Measurements from ENCODE around the gene CFAP20DC.
"Not testable (repeated sequence)": the region's sequence is repeated elsewhere in the genome, so short reads cannot be mapped to it uniquely, and the experiment has no call there.

The CFAP20DC gene

GRCh38 chr3:59023612-59024011 is 26.2 kb downstream of the CFAP20DC start:
- DNase-seq (ENCODE audit: low read depth in 2 of 2): no peak

DNA sequence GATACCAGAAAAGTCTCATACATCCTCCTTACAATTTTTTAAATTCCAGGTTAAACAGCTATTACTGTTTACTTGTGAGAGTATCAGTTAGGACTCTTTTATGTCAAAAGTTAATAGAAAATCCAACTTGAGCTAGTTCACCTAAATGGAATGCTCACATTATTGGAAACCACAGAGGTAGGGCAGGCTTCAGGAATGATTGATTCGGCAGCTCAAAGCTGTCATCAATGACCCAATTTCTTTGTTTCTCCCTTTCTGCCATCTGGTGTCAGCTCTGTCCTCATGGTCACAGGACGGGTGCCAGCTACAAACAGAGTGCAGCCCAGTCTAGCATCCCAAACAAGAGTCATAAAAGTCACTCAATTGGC is 32.2 kb downstream of the CFAP20DC start:
- DNase-seq (ENCODE audit: low read depth in 2 of 2): no peak

GRCh38 chr3:59016930-59017616 is 32.8 kb downstream of the CFAP20DC start:
- DNase-seq (ENCODE audit: low read depth in 2 of 2): no peak

DNA sequence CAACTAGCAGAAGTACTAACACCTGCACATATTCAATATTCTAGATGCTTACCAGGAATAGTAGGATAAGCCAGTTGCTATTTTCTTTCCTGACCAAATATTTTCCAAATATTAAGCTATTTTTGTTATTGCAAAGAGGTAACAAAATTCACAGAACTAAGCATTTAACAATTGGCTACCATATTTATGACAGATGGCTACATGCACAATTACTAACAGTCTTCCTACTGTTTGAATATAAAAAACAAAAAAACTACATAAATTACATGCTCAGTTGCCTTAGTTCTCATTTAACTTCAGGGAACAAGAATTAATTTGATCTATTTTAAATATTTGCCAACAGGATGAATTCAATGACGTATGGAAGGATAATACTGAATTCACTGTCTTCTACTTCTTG is 36.2 kb downstream of the CFAP20DC start:
- DNase-seq (ENCODE audit: low read depth in 2 of 2): no peak

DNA sequence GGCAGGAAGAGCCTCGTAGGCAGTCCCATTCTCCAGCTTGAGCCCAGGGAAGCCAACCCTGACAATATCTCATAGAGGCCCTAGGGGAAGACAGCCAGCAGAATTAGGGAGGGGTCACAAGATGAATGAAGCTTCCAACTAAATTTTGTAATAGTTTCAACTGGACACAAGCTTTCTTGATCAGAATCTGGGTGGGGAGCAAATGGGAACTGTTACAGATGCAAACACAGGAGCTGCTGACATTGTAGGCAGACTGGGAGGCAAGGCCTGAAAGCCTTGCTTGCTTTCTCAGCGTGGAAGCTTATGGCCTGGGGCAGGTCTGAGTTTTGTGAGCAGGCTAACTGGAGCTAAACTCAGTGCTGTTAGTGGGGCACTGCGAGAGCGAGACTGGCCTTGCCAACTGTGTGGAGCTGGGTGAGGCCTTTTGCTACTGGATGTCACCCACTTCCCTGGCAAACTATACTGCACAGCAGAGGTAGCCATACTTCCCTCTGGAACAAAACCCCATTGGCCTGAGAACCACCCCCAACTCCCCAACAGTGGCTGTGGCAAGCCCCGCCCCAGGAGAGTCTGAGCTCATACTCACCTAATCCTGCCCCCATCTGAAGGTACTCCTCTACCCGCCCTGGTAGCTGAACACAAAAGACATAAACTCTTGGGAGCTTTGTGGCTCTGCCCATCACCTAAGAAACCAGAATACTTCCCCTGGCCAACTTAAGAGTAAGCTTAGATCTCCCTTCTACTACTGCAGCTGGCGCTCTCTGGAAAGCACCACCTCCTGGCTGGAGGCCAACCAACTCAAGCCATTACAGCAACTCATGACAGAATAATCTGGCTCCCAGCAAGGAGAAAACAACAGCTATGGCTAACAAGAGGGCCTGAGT is 42.9 kb downstream of the CFAP20DC start:
- no peak for DNase-seq (ENCODE audit: low read depth in 2 of 2)

DNA sequence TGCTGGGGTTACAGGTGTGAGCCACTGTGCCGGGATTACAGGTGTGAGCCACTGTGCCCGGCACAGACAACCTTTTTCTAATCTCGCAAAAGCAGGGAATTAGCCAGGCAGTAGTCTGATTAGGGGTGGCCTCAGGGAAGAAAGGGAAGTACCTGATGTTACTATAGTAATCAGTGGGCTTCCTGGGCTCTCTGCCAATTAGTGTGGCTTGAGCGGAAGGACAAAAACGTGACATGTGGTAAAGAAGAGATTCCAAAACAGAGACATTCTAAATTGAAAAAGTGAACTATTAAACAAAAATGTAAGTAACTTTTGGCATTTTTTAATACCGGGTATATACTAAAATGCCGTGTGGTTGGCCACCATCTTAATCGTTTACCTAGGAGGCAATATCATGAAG is 48.1 kb downstream of the CFAP20DC start:
- no peak for DNase-seq (ENCODE audit: low read depth in 2 of 2)

DNA sequence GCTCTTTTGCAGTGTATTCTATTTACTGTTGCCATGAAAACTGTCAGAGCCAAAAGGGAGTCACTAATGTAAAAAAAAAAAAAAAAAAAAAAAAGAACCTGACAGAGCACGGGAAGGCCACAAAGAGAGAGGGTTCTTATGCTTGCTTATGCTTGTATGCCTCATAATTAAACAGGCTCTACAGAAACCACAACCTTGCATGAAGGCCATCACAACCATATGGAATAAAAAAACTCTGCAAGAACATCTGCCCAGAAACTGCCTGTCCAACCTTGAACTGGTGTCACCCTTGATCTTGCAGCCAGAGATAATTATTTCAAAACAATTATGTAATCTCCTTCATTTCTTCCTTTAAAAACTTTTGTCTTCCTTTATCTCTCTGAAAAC is 50.1 kb downstream of the CFAP20DC start:
- DNase-seq (ENCODE audit: low read depth in 2 of 2): no peak

DNA sequence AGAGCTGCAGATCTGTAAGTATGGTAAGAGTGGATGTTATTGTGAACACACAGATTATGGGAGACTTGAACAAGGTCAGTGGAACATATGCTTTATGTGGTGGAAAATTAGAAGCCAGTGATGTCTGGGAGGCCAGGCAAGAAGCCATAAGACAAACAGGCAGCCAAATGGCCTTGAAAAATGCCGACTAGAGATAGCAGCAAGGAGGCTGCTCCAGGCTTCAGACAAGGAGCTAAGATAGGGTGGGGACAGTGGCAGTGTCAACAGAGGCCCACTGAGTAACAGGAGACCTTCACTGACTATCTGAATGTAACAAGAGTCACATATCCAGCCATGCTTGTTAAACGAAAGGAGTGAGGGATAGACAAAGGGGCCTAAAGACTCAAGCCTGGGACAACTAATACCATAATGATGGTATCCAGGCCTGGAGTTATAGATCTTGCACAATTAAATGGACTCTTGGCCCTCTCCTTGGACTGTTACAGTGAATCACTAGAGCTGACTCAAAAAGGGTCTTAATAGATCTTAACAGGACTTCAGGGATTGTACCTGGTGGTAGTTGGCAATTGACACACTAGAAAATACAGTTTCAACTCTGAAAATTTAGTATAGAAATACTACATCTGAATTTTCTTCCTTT is 50.6 kb downstream of the CFAP20DC start:
- DNase-seq (ENCODE audit: low read depth in 2 of 2): no peak

DNA sequence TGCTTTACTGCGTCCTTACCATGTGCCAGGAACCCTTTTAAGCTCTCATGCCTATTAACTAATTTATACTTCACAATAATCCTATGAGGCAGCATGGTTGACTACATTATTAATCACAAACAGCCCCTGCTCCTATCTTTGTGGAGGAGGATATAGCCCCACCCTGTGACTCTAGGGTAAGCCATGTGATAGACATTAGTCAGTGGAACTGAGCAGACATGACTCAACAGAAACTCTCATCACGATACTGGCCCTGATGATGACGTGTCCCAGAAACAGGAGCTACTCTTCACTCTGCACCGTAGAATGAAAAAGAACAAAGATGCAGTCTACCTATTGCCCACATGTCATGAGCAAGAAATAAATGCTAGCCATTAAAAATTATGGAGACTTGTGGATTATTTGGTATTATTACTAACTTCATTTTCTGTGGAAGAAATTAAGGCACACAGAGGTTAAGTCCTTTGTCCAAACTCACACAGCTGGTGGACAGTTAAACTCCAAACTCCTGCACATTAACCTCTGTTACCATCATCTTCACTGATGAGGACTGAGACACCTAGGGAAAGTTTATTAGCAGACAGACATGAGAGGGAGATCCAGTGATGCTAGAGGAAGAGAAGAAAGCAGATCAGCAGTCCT is 51.2 kb downstream of the CFAP20DC start:
- no peak for DNase-seq (ENCODE audit: low read depth in 2 of 2)

- DNase-seq (ENCODE audit: low read depth in 2 of 2): no peak
These were observed 53.1 kb downstream of the CFAP20DC start for GRCh38 chr3:58996730-58997129.

- no peak for DNase-seq (ENCODE audit: low read depth in 2 of 2)
These were observed 55.0 kb downstream of the CFAP20DC start for GRCh38 chr3:58994746-58995330.

DNA sequence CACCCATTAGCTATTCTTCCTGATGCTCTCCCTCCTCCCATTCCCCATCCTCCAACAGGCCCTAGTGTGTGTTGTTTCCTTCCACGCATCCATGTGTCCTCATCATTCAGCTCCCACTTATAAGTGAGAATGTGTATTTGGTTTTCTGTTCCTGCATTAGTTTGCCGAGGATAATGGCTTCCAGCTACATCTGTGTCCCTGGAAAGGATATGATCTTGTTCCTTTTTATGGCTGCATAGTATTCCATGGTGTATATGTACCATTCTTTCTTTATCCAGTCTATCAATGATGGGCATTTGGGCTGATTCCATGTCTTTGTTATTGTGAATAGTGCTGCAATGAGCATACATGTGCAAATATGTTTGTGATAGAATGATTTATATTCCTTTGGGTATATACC is 56.3 kb downstream of the CFAP20DC start:
- DNase-seq (ENCODE audit: low read depth in 2 of 2): no peak

GRCh38 chr3:58991623-58992022 is 58.2 kb downstream of the CFAP20DC start:
- no peak for DNase-seq (ENCODE audit: low read depth in 2 of 2)

DNA sequence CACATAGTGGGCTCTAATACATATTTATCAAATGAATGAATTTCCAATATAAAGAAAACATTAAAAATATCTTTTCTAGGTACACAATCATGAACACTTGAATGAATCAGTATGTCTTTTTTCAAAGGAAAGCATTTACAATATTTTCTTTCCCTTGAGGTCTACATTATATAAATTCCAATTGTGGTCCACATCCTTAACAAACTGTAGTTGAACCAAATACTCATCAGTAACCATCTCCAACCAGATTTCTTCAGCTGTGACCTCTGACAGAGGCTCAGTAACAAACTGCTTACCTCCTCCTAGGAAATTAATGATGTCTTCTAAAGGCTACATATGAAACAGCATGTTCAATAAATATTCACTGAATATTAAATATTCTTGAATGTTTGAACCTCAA is 58.8 kb downstream of the CFAP20DC start:
- DNase-seq (ENCODE audit: low read depth in 2 of 2): no peak

GRCh38 chr3:58989955-58990354 is 59.9 kb downstream of the CFAP20DC start:
- no peak for DNase-seq (ENCODE audit: low read depth in 2 of 2)

DNA sequence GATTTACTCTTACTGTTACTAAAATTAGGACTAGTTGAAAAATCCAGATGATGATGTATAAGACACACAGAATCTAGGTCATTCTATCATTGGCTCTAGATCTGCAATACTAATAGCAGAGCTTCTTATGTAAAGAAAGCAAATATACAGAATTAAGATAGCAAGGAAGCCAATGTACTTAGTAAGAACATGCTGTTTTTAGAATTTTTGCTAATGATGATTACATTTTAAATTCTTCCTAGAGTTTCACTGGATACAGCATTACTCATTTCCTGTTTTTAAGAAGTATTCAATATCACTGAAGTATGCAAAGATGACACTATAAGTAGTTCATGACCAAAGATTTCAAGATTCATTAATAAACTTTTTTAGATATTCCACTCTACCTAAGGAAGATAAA is 60.7 kb downstream of the CFAP20DC start:
- no peak for DNase-seq (ENCODE audit: low read depth in 2 of 2)

DNA sequence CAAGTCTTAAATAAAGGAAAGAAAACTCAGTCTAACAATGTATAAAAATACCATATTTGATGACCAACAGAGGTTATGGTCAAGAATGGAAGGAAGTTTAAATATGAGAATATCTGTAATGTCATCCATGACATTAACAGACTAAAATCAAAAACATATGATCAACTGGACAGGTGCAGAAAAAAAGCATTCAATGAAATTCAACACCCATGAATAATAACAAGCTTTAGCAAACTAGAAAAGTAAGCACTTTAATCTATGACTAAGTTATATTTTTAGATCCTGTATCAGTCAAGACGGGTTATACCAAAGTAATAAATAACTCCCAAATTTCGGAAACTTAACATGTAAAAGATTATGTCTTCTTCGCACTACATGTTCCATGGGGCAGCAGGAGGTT is 61.8 kb downstream of the CFAP20DC start:
- DNase-seq (ENCODE audit: low read depth in 2 of 2): no peak

DNA sequence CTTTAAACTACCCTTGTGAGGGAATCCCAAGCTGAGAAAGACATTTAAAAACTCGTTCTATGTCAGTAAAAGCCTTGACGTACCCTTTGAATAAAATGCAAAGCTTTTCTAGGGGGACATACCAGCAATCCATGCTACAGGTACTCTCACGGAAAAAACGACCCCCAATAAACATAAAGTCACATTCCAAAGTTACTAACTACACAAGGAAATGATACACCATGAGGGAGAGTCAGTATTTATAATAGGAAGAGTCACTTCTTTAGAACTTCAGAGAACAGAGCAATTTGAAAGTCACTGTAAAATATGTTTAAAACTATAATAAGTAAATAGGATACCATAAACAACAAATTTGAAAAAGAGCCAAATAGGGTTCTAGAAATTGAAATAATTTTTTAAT is 63.2 kb downstream of the CFAP20DC start:
- DNase-seq (ENCODE audit: low read depth in 2 of 2): no peak

DNA sequence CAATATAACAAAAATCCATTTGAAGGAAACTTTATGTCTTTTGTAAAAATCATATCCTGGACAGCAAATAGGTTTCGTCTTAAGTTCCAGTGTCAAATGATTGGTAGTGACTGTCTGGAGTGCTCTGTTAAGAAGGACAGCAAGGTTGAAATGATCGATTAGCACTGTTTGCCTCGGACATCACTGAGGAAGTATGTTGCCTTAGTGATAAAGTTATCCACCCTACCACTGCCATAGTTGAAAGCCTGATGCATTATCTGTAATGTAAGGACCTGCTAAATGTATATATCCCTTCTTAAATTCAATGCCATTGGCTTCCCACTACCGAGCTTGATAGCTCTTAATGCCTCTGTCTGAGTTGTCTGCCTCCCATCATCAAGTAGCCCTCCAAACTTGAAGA is 70.0 kb downstream of the CFAP20DC start:
- DNase-seq (ENCODE audit: low read depth in 2 of 2): no peak

DNA sequence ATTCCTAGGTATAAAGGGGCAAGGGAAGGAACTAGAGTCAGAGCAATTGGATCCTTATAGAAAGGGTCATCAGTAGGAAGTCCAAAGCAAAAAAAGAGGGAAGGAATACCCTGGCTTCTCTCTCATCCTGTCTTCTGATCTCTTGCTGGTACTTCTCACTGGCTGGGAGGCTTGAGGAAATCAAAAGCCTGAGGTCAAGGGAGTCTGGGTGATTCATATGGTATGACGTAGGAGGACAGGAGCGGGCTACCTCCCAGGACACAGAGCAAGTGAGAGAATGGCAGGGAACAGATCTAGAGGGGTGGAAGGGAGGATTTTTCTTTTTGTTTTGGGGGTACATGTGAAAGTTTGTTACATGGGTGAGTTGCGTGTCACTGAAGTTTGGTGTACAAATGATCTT is 76.0 kb downstream of the CFAP20DC start:
- no peak for DNase-seq (ENCODE audit: low read depth in 2 of 2)

DNA sequence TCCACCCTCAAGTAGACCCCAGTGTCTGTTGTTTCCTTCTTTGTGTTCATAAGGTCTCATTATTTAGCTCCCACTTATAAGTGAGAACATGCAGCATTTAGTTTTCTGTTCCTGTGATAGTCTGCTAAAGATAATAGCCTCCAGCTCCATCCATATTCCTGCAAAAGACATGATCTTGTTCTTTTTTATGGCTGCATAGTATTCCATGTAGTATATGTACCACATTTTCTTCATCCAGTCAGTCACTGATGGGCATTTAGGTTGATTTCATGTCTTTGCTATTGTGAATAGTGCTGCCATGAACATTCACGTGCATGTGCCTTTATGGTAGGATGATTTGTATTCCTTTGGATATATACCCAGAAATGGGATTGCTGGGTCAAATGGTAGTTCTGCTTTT is 82.0 kb downstream of the CFAP20DC start:
- DNase-seq (ENCODE audit: low read depth in 2 of 2): not testable (repeated sequence)

GRCh38 chr3:58965865-58966264 is 84.0 kb downstream of the CFAP20DC start:
- no peak for DNase-seq (ENCODE audit: low read depth in 2 of 2)
